ENCODE data around the gene PUS1. TPM values are rescaled to one million over a fixed set of nuclear protein-coding genes. Genes with fewer than 3 reads are reported as not detected.
A peak's percentile ranks its signal among the peaks of the same experiment; 100 is the strongest.
"Not testable (repeated sequence)": the region's sequence is repeated elsewhere in the genome, so short reads cannot be mapped to it uniquely, and the experiment has no call there.

PUS1 gene
- total RNA-seq, 1 donor: 13.0 TPM

DNA sequence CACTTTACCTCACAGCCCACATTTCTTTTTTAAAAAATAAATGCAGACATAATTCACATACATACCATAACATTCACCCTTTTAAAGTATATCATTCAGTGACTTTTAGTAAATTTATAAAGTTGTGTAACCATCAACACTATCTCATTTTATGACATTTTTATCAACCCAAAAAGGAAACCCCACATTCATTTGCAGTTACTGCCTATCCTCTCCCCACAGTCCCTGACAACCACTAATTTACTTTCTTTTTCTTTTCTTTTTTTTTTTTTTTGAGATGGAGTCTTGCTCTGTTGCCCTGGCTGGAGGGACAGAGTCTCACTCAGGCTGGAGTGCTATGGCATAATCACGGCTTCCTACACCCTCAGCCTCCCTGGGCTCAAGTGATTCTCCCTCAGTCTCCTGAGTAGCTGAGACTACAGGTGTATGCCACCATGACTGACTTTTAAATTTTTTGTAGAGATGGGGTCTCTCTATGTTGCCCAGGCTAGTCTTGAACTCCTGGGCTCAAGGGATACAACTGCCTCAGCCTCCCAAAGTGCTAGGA is 19.2 kb downstream of the PUS1 start:
- TF ChIP-seq, protein P1, sequence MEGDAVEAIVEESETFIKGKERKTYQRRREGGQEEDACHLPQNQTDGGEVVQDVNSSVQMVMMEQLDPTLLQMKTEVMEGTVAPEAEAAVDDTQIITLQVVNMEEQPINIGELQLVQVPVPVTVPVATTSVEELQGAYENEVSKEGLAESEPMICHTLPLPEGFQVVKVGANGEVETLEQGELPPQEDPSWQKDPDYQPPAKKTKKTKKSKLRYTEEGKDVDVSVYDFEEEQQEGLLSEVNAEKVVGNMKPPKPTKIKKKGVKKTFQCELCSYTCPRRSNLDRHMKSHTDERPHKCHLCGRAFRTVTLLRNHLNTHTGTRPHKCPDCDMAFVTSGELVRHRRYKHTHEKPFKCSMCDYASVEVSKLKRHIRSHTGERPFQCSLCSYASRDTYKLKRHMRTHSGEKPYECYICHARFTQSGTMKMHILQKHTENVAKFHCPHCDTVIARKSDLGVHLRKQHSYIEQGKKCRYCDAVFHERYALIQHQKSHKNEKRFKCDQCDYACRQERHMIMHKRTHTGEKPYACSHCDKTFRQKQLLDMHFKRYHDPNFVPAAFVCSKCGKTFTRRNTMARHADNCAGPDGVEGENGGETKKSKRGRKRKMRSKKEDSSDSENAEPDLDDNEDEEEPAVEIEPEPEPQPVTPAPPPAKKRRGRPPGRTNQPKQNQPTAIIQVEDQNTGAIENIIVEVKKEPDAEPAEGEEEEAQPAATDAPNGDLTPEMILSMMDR (IDR thresholded peaks at IDR 0.05; ENCODE audit: insufficient read depth, low read depth, low read length): no peak
- no peak for DNase-seq (ENCODE audit: low read depth)
- no peak overlapping the region for H3K4me3 ChIP-seq (ENCODE audit: low read depth, low read length)

DNA sequence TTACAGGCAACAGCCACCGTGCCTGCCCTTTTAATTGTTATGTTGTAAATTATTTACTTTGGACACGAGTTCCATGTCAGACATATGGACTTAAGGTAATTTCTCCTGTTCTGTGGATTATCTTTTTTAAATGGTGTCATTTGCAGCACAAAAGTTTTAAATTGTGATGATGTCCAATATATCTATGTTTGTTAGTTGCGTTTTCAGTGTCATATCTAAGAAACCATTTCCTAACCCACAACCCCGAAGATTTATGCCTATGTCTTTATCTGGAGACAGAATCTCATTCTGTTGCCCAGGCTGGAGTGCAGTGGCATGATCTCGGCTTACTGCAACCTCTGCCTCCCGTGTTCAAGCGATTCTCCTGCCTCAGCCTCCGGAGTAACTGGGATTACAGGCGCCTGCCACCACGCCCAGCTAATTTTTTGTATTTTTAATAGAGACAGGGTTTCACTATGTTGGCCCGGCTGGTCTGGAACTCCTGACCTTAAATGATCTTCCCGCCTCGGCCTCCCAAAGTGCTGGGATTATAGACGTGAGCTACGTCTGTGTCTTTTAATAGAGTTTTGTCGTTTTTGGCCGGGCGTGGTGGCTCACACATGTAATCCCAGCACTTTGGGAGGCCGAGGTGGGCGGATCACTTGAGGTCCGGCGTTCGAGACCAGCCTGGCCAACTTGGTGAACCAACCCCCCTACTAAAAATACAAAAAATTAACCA is 19.8 kb downstream of the PUS1 start:
- peak overlapping the region; percentile 62 for H3K4me3 ChIP-seq (ENCODE audit: low read depth, low read length)
- DNase-seq (ENCODE audit: low read depth): not testable (repeated sequence)

DNA sequence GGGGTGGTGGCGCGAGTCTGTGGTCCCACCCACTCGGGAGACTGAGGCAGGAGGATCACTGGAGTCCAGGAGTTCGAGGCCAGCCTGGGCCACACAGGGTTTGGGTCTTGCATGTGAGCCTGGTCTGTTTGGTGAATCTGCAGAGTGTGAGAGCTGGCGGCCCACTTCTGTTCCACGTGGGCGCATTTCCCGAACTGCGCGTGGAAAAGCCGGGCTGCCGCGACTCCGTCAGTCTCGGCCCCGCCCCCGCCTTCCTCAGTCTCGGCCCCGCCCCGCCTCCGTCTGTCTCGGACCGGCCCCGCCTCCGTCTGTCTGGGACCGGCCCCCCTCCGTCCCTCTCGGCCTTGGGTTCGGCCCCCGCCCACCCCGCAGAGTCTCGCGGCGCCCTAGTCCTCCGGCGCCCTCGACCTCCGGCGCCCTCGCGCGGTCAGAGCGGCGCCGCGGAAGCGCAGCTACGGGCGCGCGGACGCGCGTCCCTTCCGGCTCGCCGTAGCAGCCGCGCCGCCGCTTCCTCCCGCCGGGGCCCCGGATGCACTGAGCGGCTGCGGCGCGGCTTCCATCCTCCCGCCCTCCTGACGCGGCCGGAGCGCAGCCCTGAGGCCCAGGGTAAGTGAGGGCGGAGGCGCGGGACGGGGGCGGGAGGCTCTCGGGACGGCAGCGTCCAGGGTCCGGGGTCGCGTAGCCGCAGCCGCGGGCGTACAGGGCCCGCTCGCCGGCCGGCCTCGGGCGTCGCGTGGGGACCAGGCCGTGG is 20.5 kb downstream of the PUS1 start, which contains the start of gene EP400:
EP400 (plus strand) TSS at position 512 of the 751 bp plus-strand sequence. CDS start 10,678 bp downstream, outside the sequence.
- peak; percentile 95 for DNase-seq (ENCODE audit: low read depth)
- TF ChIP-seq, protein P1 (IDR thresholded peaks at IDR 0.05; ENCODE audit: insufficient read depth, low read depth, low read length): peak; percentile 26
- H3K4me3 ChIP-seq (ENCODE audit: low read depth, low read length): peak within 1 kb of the TSS; percentile 79

DNA sequence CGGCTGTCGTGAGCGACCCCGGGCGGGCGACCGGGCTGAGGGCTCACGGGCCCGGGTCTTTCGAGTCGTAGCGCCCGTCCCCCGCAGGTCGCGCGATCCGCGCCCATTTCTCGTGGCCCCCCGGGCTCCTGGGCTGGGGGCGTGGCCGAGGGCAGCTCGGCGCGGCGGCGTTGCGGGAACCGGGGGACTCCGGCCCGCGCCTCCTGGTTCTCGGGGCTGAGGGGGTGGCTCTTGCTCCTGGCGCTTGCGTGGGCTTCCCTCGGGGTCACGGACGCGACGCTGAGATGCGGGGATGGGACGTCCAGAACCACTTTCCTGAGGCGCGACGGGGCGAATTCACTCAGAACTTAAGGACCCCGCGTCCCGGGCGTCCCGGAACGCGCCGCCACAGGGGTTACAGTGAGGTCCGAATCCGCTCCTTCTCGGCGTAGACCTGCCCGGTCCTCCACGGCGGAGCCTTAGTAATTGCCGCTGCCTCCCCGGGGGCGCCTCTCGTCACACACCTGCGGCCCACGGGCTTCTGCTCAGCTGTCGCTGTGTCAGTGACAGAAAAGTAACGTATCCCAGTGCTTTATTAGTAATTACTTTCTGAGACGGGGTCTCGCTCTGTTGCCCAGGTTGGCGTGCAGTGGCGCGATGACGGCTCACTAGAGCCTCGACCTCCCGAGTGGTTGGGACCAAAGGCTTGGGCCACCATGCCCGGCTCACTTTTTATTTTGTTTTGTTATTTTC is 21.3 kb downstream of the PUS1 start:
- TF ChIP-seq, protein P1 (IDR thresholded peaks at IDR 0.05; ENCODE audit: insufficient read depth, low read depth, low read length): no peak
- H3K4me3 ChIP-seq (ENCODE audit: low read depth, low read length): peak overlapping the region; percentile 79
- no peak for DNase-seq (ENCODE audit: low read depth)

DNA sequence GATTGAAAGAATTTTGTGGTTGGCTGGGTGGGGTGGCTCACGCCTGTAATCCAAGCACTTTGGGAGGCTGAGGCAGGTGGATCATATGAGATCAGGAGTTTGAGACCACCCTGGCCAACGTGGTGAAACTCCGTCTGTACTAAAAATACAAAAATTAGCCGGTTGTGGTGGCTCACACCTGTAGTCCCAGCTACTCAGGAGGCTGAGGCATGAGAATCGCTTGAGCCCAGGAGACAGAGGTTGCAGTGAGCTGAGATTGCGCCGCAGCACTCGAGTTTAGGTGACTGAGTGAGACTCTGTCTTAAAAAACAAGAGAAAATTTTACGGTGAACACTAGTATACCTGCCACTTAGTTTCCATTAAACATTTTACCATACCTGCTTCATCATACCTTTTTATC is 24.7 kb downstream of the PUS1 start:
- H3K4me3 ChIP-seq (ENCODE audit: low read depth, low read length); DNase-seq (ENCODE audit: low read depth): not testable (repeated sequence)

DNA sequence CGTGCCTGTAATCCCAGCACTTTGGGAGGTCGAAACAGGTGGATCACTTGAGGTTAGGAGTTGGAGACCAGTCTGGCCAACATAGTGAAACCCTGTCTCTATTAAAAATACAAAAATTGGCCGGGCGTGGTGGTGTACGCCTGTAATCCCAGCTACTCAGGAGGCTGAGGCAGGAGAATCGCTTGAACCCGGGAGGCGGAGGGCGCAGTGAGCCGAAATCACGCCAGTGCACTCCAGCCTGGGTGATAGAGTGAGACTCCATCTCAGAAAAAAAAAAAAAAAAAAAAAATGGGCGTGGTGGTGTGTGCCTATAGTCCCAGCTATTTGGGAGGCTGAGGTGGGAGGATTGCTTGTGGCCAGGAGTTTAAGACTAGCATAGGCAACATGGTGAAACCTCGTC is 25.4 kb downstream of the PUS1 start:
- not testable (repeated sequence) for H3K4me3 ChIP-seq (ENCODE audit: low read depth, low read length); DNase-seq (ENCODE audit: low read depth)

DNA sequence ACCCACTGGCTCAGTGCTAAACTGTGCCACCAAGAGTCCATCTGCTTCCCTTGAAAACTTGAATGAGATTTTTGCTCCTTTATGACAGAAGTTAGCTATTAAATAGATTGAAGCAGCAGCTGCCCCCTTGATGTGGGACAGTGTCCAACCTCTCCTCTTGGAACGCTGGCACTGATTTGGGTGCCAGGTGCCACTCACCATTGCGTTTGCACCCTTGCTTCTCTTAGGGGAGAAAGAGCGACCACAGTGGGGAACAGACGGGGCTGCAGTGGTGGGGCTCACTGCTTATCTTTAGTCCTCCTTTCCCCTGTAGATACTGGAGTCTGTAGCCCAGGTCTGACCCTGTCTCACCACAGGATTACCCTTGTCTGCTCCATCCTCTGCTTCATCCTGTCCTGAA is 30.0 kb downstream of the PUS1 start:
- no peak overlapping the region for H3K4me3 ChIP-seq (ENCODE audit: low read depth, low read length)
- no peak for DNase-seq (ENCODE audit: low read depth)
- TF ChIP-seq, protein P1 (IDR thresholded peaks at IDR 0.05; ENCODE audit: insufficient read depth, low read depth, low read length): no peak
